DND-41 (cell line): ENCODE data around the gene FHOD3.

Experiments used
- ATAC-seq: fragments of 200-7000 bp; cut with Tn5 transposase; 3 replicates; pipeline ENCODE4 v1.9.1; 2021; ENCODE audit warnings: low read depth; ENCODE audit not compliant: insufficient read depth
- DNase-seq: peaks from one replicate; pipeline ENCODE4 v3.0.0-alpha.2; 2020
- H2AFZ ChIP-seq: 2 replicates; pipeline ENCODE4 v1.6.0; 2012; ENCODE audit warnings: low read depth, low read length
- H3K27ac ChIP-seq: 2 replicates; pipeline ENCODE4 v1.5.1; 2012; ENCODE audit warnings: low read length, inconsistent platforms
- H3K27me3 ChIP-seq: fragments of 200-600 bp; sonication (generic); 2 replicates; pipeline ENCODE4 v1.6.0; 2012; ENCODE audit warnings: low read length, mild to moderate bottlenecking, inconsistent platforms; ENCODE audit not compliant: insufficient read depth, poor library complexity
- H3K36me3 ChIP-seq: 2 replicates; pipeline ENCODE4 v1.5.1; 2012; ENCODE audit warnings: low read length, inconsistent platforms; ENCODE audit not compliant: insufficient read depth
- H3K4me1 ChIP-seq: 2 replicates; pipeline ENCODE4 v1.5.1; 2012; ENCODE audit warnings: mild to moderate bottlenecking, low read length; ENCODE audit not compliant: insufficient read depth
- H3K4me2 ChIP-seq: 2 replicates; pipeline ENCODE4 v1.6.0; 2012; ENCODE audit warnings: mild to moderate bottlenecking, moderate library complexity, low read length, inconsistent platforms; ENCODE audit not compliant: insufficient read depth
- H3K4me3 ChIP-seq, 2 experiments: fragments of 200-600 bp in 1 of 2; shearing (Covaris generic) in 1 of 2; 2 replicates each; pipeline ENCODE4 v1.5.1; 2012 to 2016; ENCODE audit warnings: inconsistent platforms in 2 of 2, low read length in 2 of 2, mild to moderate bottlenecking in 2 of 2, low read depth in 1 of 2, moderate library complexity in 1 of 2
- H3K79me2 ChIP-seq: 2 replicates; pipeline ENCODE4 v1.6.0; 2012; ENCODE audit warnings: low read length, inconsistent platforms; ENCODE audit not compliant: insufficient read depth
- H3K9ac ChIP-seq: 2 replicates; pipeline ENCODE4 v1.6.0; 2012; ENCODE audit warnings: low read depth, mild to moderate bottlenecking, inconsistent platforms, low read length, moderate library complexity
- H3K9me3 ChIP-seq: 2 replicates; pipeline ENCODE4 v1.5.1; 2012; ENCODE audit warnings: low read length, moderate library complexity, mild to moderate bottlenecking, inconsistent platforms; ENCODE audit not compliant: insufficient read depth, severe bottlenecking
- H4K20me1 ChIP-seq: 2 replicates; pipeline ENCODE4 v1.6.0; 2012; ENCODE audit warnings: low read length; ENCODE audit not compliant: insufficient read depth
- CTCF ChIP-seq: IDR thresholded peaks from 2 replicates; pipeline ENCODE4 v1.5.1; 2012; ENCODE audit warnings: borderline replicate concordance, low read length, moderate library complexity, mild to moderate bottlenecking; ENCODE audit not compliant: poor library complexity, severe bottlenecking; ENCODE audit errors: extremely low read depth
- EZH2 ChIP-seq: IDR thresholded peaks from 3 replicates; pipeline ENCODE4 v1.6.1; 2012; ENCODE audit warnings: borderline replicate concordance, low read depth, mild to moderate bottlenecking, moderate library complexity, low read length, inconsistent platforms; ENCODE audit not compliant: severe bottlenecking

Gene FHOD3

DNA sequence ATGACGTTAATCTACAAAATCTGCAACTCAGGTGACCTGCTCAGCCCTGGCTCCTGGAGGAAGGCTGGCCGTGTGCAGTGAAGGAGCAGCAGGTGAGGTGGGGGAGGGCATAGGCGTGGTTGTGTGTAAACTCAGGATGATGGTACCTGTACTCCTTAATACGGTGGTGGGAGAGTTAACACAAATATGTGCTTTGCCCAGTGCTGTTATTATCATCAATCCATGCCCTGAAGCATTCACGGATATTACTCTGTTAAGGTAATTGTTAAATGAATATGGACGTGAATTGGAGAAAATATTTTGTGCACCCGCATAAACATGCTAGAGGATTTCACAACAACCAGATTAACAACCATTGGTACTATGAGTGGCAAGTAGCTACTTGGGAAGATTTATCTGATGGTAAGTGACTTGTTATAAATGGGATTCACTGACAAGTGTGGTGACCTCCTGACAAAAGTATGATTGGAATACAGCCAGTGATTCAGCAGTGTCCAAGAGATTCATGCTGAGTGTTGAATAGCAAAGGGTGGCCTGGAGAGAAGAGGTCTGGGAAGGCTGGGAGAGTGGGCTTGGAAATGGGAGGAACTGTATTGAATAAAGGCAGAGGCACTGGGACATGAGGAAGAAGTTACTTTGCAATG, 337.2 kb downstream of the FHOD3 start:
- H3K4me1 ChIP-seq, result no peaks in the 10 kb centered on the region
- TF ChIP-seq EZH2, result no peak

GRCh38 chr18:36635414-36636096, 338.0 kb downstream of the FHOD3 start:
- no peaks in the 10 kb centered on the region for H3K79me2 ChIP-seq
- no peak overlapping the region for H3K27ac ChIP-seq
- no peaks in the 10 kb centered on the region for H3K4me1 ChIP-seq
- no peaks in the 10 kb centered on the region for H3K27me3 ChIP-seq
- no peak for TF ChIP-seq CTCF
- no peak for TF ChIP-seq EZH2
- H4K20me1 ChIP-seq, result no peaks in the 10 kb centered on the region
- no peak for DNase-seq
- ATAC-seq, result no peak
- no peak overlapping the region for H3K9ac ChIP-seq
- H3K9me3 ChIP-seq, result no peaks in the 10 kb centered on the region
- no peak overlapping the region for H3K4me2 ChIP-seq
- no peak overlapping the region for H2AFZ ChIP-seq
- H3K36me3 ChIP-seq, result no peaks in the 10 kb centered on the region
- H3K4me3 ChIP-seq, result no peak overlapping the region

More for the DNA sequence above, 337.2 kb downstream of the FHOD3 start:
- no peak overlapping the region for H2AFZ ChIP-seq
- no peak overlapping the region for H3K4me3 ChIP-seq
- H3K9me3 ChIP-seq, result no peaks in the 10 kb centered on the region
- no peak for ATAC-seq
- no peaks in the 10 kb centered on the region for H3K36me3 ChIP-seq
- DNase-seq, result no peak
- no peak overlapping the region for H3K27ac ChIP-seq
- H3K27me3 ChIP-seq, result no peaks in the 10 kb centered on the region
- H3K4me2 ChIP-seq, result no peak overlapping the region
- no peaks in the 10 kb centered on the region for H3K79me2 ChIP-seq
- no peak overlapping the region for H3K9ac ChIP-seq
- H4K20me1 ChIP-seq, result no peaks in the 10 kb centered on the region

DNA sequence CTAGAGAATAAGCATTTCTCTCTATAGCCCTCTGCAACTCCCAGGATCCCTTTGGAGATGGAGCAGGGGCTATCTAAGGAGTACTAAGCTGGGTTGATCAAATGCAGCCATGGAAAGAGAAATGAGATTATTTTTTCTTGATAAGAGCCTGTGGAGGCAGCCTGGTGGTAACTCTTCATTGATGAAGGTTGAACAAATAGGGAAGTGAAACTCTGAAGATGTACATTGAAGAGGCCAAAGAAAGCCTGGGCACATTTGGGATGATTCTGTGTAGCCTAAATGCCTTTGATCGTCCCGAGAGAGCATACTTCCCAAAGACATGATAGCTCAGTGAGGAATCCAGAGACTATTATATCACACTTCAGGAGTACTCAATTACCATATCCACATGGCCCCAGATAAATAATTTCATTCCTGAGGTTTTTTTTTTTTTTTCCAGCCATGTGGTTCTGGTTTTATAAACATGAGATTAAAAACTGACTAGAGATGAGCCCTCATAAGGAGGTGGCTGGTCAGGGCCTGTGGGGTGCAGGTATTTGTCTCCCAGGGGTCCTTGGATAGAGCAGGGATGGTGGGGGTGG, 338.8 kb downstream of the FHOD3 start:
- no peaks in the 10 kb centered on the region for H3K9me3 ChIP-seq
- no peaks in the 10 kb centered on the region for H3K27me3 ChIP-seq
- H4K20me1 ChIP-seq, result no peaks in the 10 kb centered on the region
- H3K36me3 ChIP-seq, result no peaks in the 10 kb centered on the region
- TF ChIP-seq EZH2 (no peak), CTCF (no peak)
- no peak overlapping the region for H3K4me2 ChIP-seq
- DNase-seq, result no peak
- no peaks in the 10 kb centered on the region for H3K79me2 ChIP-seq
- H3K9ac ChIP-seq, result no peak overlapping the region
- no peaks in the 10 kb centered on the region for H3K4me1 ChIP-seq
- ATAC-seq, result no peak
- no peak overlapping the region for H3K4me3 ChIP-seq
- H2AFZ ChIP-seq, result no peak overlapping the region
- no peak overlapping the region for H3K27ac ChIP-seq

GRCh38 chr18:36638224-36638623, 340.7 kb downstream of the FHOD3 start:
- Histone ChIP-seq H3K27ac (no peak overlapping the region), H3K27me3 (no peaks in the 10 kb centered on the region), H3K9ac (no peak overlapping the region), H3K79me2 (no peaks in the 10 kb centered on the region), H3K4me2 (no peak overlapping the region), H3K9me3 (no peaks in the 10 kb centered on the region), H3K4me1 (no peaks in the 10 kb centered on the region), H3K4me3 (no peak overlapping the region), H4K20me1 (no peaks in the 10 kb centered on the region), H3K36me3 (no peaks in the 10 kb centered on the region), H2AFZ (no peak overlapping the region)
- no peak for TF ChIP-seq CTCF
- TF ChIP-seq EZH2, result no peak
- no peak for ATAC-seq
- DNase-seq, result no peak
